ENCODE data around the gene ESPNL.

The ESPNL gene

DNA sequence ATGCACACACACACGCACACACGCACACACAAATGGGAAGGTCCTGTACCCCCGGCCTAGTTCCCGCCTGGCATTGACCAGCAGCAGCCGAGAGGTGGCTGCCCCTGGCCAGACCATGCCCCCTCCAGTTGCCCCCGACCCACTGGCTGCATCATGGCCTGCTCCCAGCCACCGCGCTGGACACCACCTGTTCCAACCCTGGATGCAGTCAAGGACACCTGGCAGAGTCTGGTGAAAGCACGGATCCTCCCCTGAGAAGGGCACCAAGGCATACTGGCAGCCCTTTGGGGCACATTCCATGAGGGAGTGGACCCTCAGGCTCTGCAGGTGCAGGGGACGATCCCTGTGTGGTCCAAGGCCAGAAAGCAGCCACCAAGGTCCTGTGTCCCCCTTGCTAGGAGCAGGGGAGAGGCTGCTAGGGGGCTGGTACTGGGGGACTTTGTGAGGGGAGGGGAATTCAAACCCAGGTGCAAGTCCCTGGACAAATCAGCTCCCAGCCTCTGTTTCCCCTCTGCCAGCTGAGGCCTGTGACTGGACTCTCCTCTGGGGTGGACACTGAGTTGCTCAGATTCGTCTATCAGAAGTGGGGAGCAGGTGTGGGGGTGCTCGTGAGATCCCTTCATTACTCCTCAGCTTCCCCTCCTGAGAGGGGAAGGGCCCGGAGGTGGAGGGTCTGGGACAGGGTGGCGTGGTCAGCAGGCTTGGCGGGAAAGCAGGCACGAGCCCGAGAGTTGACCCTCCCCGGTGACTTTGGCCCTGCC lies 3.5 kb downstream of the ESPNL start:
- Histone ChIP-seq H3K79me1 (replicated peaks; ENCODE audit: low read length, poor library complexity, severe bottlenecking) (no peaks in the 10 kb centered on the region), H3K36me3 (ENCODE audit: control insufficient read depth in 1 of 2, insufficient read depth in 2 of 2, low read depth in 1 of 2, low read length in 2 of 2) (peaks cover 0 to 3% of the 10 kb centered on the region in 2 experiments), H2BK12ac (ENCODE audit: low read length in 2 of 2) (no peak overlapping the region), H4K91ac (ENCODE audit: low read length) (no peak overlapping the region), H3K27ac (ENCODE audit: low read length, poor library complexity, severe bottlenecking) (no peak overlapping the region), H3K4me2 (ENCODE audit: low read length, poor library complexity, severe bottlenecking) (no peak overlapping the region), H2BK5ac (ENCODE audit: low read depth, low read length, poor library complexity, severe bottlenecking) (no peak overlapping the region), H3K4ac (ENCODE audit: low read depth in 1 of 2, low read length in 2 of 2) (no peak overlapping the region), H2AK5ac (ENCODE audit: low read length, severe bottlenecking) (no peak overlapping the region), H3K18ac (ENCODE audit: low read depth in 1 of 2, low read length in 2 of 2) (no peak overlapping the region), H3K9ac (ENCODE audit: low read length) (no peak overlapping the region), H3K14ac (ENCODE audit: low read length in 2 of 2) (no peak overlapping the region), H4K8ac (ENCODE audit: low read length) (no peak overlapping the region), H3K4me3 (ENCODE audit: insufficient read depth in 1 of 2, low read depth in 1 of 2, low read length in 2 of 2) (no peak overlapping the region), H3K4me1 (ENCODE audit: control insufficient read depth, insufficient read depth, low read depth, low read length) (peaks cover 33% of the 10 kb centered on the region), H2BK15ac (ENCODE audit: low read depth, poor library complexity, severe bottlenecking) (no peak overlapping the region), H3K27me3 (ENCODE audit: control insufficient read depth in 1 of 2, insufficient read depth in 1 of 2, low read length in 2 of 2) (peaks cover 18 to 34% of the 10 kb centered on the region in 2 experiments), H3K23ac (ENCODE audit: low read length in 2 of 2) (no peak overlapping the region), H3K9me3 (ENCODE audit: control insufficient read depth, low read length) (no peaks in the 10 kb centered on the region), H2AFZ (ENCODE audit: low read depth, low read length) (no peak overlapping the region), H2BK120ac (ENCODE audit: low read depth, low read length) (no peak overlapping the region)
- no peak for DNase-seq
- 82% methylated on average over 17 of the region's 18 CpGs for whole genome bisulfite sequencing

DNA sequence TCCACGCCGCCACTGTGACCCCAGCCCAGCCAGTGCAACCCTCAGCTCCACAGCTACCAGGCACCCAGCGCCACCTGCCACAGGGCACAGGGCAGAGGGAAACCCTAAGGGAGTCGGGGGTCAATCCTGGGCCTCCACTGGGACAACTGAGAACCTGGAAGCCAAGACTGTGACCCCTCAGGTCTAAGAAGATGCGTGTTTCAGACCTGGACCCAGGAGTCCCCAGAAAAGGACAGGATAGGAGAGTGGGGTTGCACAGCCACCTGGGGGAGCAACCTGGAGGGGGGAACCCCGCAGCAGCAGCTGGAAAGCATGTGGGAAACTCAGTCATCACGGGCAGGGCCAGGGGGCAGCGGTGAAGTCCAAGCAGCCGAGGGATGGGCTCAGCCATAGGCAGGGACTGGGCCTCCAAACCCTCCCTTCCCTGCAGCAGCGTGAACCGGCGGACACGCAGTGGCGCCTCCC lies 4.1 kb downstream of the ESPNL start:
- no peaks in the 10 kb centered on the region for H3K79me1 ChIP-seq (replicated peaks; ENCODE audit: low read length, poor library complexity, severe bottlenecking)
- H2BK15ac ChIP-seq (ENCODE audit: low read depth, poor library complexity, severe bottlenecking): no peak overlapping the region
- H3K18ac ChIP-seq (ENCODE audit: low read depth in 1 of 2, low read length in 2 of 2): no peak overlapping the region
- no peak overlapping the region for H2AK5ac ChIP-seq (ENCODE audit: low read length, severe bottlenecking)
- no peak overlapping the region for H3K4me2 ChIP-seq (ENCODE audit: low read length, poor library complexity, severe bottlenecking)
- no peak overlapping the region for H3K23ac ChIP-seq (ENCODE audit: low read length in 2 of 2)
- no peak overlapping the region for H2BK12ac ChIP-seq (ENCODE audit: low read length in 2 of 2)
- H3K4me3 ChIP-seq (ENCODE audit: insufficient read depth in 1 of 2, low read depth in 1 of 2, low read length in 2 of 2): no peak overlapping the region
- peaks cover 22 to 38% of the 10 kb centered on the region in 2 experiments for H3K27me3 ChIP-seq (ENCODE audit: control insufficient read depth in 1 of 2, insufficient read depth in 1 of 2, low read length in 2 of 2)
- no peak overlapping the region for H3K4ac ChIP-seq (ENCODE audit: low read depth in 1 of 2, low read length in 2 of 2)
- H3K9me3 ChIP-seq (ENCODE audit: control insufficient read depth, low read length): no peaks in the 10 kb centered on the region
- H2BK5ac ChIP-seq (ENCODE audit: low read depth, low read length, poor library complexity, severe bottlenecking): no peak overlapping the region
- H3K14ac ChIP-seq (ENCODE audit: low read length in 2 of 2): no peak overlapping the region
- DNase-seq: no peak
- H4K91ac ChIP-seq (ENCODE audit: low read length): no peak overlapping the region
- 84% methylated on average over 14 of the region's 14 CpGs for WGBS
- no peak overlapping the region for H3K9ac ChIP-seq (ENCODE audit: low read length)
- H3K4me1 ChIP-seq (ENCODE audit: control insufficient read depth, insufficient read depth, low read depth, low read length): peaks cover 33% of the 10 kb centered on the region
- H2AFZ ChIP-seq (ENCODE audit: low read depth, low read length): no peak overlapping the region
- H4K8ac ChIP-seq (ENCODE audit: low read length): no peak overlapping the region
- peaks cover 0 to 3% of the 10 kb centered on the region in 2 experiments for H3K36me3 ChIP-seq (ENCODE audit: control insufficient read depth in 1 of 2, insufficient read depth in 2 of 2, low read depth in 1 of 2, low read length in 2 of 2)
- H2BK120ac ChIP-seq (ENCODE audit: low read depth, low read length): no peak overlapping the region
- H3K27ac ChIP-seq (ENCODE audit: low read length, poor library complexity, severe bottlenecking): no peak overlapping the region

DNA sequence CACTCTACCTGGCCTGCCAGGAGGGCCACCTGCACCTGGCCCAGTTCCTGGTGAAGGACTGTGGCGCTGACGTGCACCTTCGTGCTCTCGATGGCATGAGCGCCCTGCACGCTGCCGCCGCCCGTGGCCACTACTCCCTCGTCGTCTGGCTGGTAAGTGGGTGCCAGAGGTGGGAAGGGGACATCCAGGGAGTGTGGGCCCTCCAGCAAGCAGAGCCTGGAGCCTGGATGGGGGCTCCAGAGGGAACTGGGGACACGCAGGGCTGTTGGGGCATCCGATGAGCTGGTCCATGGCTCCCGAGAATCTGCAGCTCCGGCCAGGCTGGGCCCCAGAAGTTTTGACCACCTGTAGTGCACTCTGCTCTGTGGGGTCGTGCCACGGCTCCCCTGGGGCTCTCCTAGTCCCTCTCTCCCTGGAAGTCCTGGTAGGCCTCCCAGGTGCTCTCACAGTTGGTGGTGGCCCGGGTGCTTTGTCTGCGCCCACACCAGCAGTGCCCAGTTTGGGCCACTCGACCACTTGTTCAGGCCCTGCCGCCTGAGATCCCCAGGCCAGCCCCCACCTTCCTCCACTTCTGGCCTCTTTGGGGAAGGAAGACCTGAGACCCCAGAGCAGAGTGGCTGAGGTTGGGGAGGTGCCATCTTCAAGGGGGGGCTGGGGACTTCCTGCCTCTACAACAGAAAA lies 4.7 kb downstream of the ESPNL start:
- no peak overlapping the region for H2AFZ ChIP-seq (ENCODE audit: low read depth, low read length)
- no peak overlapping the region for H2AK5ac ChIP-seq (ENCODE audit: low read length, severe bottlenecking)
- peaks cover 28% of the 10 kb centered on the region for H3K4me1 ChIP-seq (ENCODE audit: control insufficient read depth, insufficient read depth, low read depth, low read length)
- no peak overlapping the region for H3K14ac ChIP-seq (ENCODE audit: low read length in 2 of 2)
- H2BK12ac ChIP-seq (ENCODE audit: low read length in 2 of 2): no peak overlapping the region
- H4K8ac ChIP-seq (ENCODE audit: low read length): no peak overlapping the region
- no peak for DNase-seq
- H3K27me3 ChIP-seq (ENCODE audit: control insufficient read depth in 1 of 2, insufficient read depth in 1 of 2, low read length in 2 of 2): peaks cover 22 to 38% of the 10 kb centered on the region in 2 experiments
- H4K91ac ChIP-seq (ENCODE audit: low read length): no peak overlapping the region
- no peak overlapping the region for H2BK5ac ChIP-seq (ENCODE audit: low read depth, low read length, poor library complexity, severe bottlenecking)
- H3K23ac ChIP-seq (ENCODE audit: low read length in 2 of 2): no peak overlapping the region
- no peak overlapping the region for H3K27ac ChIP-seq (ENCODE audit: low read length, poor library complexity, severe bottlenecking)
- H3K79me1 ChIP-seq (replicated peaks; ENCODE audit: low read length, poor library complexity, severe bottlenecking): no peaks in the 10 kb centered on the region
- no peak overlapping the region for H3K18ac ChIP-seq (ENCODE audit: low read depth in 1 of 2, low read length in 2 of 2)
- no peak overlapping the region for H2BK120ac ChIP-seq (ENCODE audit: low read depth, low read length)
- no peak overlapping the region for H2BK15ac ChIP-seq (ENCODE audit: low read depth, poor library complexity, severe bottlenecking)
- no peak overlapping the region for H3K4me3 ChIP-seq (ENCODE audit: insufficient read depth in 1 of 2, low read depth in 1 of 2, low read length in 2 of 2)
- H3K9ac ChIP-seq (ENCODE audit: low read length): no peak overlapping the region
- H3K4ac ChIP-seq (ENCODE audit: low read depth in 1 of 2, low read length in 2 of 2): no peak overlapping the region
- WGBS: 92% methylated on average over 18 of the region's 21 CpGs
- no peak overlapping the region for H3K4me2 ChIP-seq (ENCODE audit: low read length, poor library complexity, severe bottlenecking)
- H3K9me3 ChIP-seq (ENCODE audit: control insufficient read depth, low read length): no peaks in the 10 kb centered on the region
- H3K36me3 ChIP-seq (ENCODE audit: control insufficient read depth in 1 of 2, insufficient read depth in 2 of 2, low read depth in 1 of 2, low read length in 2 of 2): peaks cover 0 to 3% of the 10 kb centered on the region in 2 experiments

DNA sequence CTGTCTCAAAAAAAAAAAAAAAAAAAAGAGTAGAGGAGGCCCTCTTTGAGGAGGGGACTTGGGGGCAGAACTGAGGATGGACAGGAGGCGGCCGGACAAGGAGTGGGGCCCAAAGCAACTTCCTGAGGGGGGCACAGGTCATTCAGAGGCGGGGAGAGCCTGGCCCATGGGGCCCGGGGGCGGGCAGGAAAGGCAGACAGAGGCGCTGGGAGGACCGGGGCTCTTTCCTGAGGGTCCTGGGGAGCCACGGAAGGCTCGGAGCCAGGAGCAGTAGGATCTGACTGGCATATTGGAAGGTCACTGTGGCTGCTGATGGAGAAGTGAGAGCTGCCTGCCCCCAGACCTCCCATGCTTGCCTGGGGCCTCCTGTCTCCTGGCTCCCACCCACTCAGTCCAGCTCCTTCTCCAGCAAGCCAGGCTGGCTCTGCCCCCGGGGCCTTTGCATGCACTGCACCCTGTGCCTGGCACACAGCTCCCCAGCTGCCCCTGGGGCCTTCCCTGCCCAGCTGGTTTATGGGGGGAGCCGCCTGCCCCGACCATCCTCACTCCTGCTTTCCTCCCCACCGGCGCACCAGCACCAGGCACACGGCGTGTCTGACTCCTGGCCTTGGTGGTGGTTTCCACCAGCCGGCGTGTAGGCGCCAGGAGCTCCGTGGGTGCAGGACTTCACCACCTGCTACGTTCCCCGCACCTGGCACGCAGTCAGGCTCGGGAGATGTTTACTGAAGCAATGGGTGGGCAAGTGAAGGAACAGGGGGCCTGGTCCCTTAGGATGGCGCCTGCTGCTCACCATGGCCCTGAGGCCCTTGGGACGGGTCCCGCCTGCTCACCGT lies 5.6 kb downstream of the ESPNL start:
- H3K4me3 ChIP-seq (ENCODE audit: insufficient read depth in 1 of 2, low read depth in 1 of 2, low read length in 2 of 2): peak overlapping the region in 1 of 2 experiments; percentile 25
- H2BK120ac ChIP-seq (ENCODE audit: low read depth, low read length): no peak overlapping the region
- peaks cover 21% of the 10 kb centered on the region for H3K4me1 ChIP-seq (ENCODE audit: control insufficient read depth, insufficient read depth, low read depth, low read length)
- H3K27me3 ChIP-seq (ENCODE audit: control insufficient read depth in 1 of 2, insufficient read depth in 1 of 2, low read length in 2 of 2): peaks cover 22 to 38% of the 10 kb centered on the region in 2 experiments
- no peaks in the 10 kb centered on the region for H3K79me1 ChIP-seq (replicated peaks; ENCODE audit: low read length, poor library complexity, severe bottlenecking)
- H3K36me3 ChIP-seq (ENCODE audit: control insufficient read depth in 1 of 2, insufficient read depth in 2 of 2, low read depth in 1 of 2, low read length in 2 of 2): no peaks in the 10 kb centered on the region
- no peak overlapping the region for H3K18ac ChIP-seq (ENCODE audit: low read depth in 1 of 2, low read length in 2 of 2)
- no peak overlapping the region for H2BK5ac ChIP-seq (ENCODE audit: low read depth, low read length, poor library complexity, severe bottlenecking)
- no peak overlapping the region for H2BK12ac ChIP-seq (ENCODE audit: low read length in 2 of 2)
- WGBS: 92% methylated on average over 21 of the region's 28 CpGs
- no peak overlapping the region for H3K4me2 ChIP-seq (ENCODE audit: low read length, poor library complexity, severe bottlenecking)
- no peak overlapping the region for H4K8ac ChIP-seq (ENCODE audit: low read length)
- H4K91ac ChIP-seq (ENCODE audit: low read length): no peak overlapping the region
- H3K23ac ChIP-seq (ENCODE audit: low read length in 2 of 2): no peak overlapping the region
- H3K27ac ChIP-seq (ENCODE audit: low read length, poor library complexity, severe bottlenecking): no peak overlapping the region
- no peak overlapping the region for H3K9ac ChIP-seq (ENCODE audit: low read length)
- H2BK15ac ChIP-seq (ENCODE audit: low read depth, poor library complexity, severe bottlenecking): no peak overlapping the region
- no peak overlapping the region for H2AK5ac ChIP-seq (ENCODE audit: low read length, severe bottlenecking)
- H3K4ac ChIP-seq (ENCODE audit: low read depth in 1 of 2, low read length in 2 of 2): no peak overlapping the region
- no peak overlapping the region for H3K14ac ChIP-seq (ENCODE audit: low read length in 2 of 2)
- no peak for DNase-seq
- H2AFZ ChIP-seq (ENCODE audit: low read depth, low read length): no peak overlapping the region
- no peaks in the 10 kb centered on the region for H3K9me3 ChIP-seq (ENCODE audit: control insufficient read depth, low read length)
